Vein endothelial cell (primary cell): ENCODE measurements around the gene OR51T1. TPM values are rescaled to one million over a fixed set of nuclear protein-coding genes. Genes with fewer than 3 reads are reported as not detected.

Experiments used
- total RNA-seq: library from RNA; depleted of rRNA; stranded (reverse); fragments of >200 nt; gene quantifications from 2 replicates; pipeline ENCODE4 v1.2.3, GENCODE V29; 2012

Gene OR51T1, protein sequence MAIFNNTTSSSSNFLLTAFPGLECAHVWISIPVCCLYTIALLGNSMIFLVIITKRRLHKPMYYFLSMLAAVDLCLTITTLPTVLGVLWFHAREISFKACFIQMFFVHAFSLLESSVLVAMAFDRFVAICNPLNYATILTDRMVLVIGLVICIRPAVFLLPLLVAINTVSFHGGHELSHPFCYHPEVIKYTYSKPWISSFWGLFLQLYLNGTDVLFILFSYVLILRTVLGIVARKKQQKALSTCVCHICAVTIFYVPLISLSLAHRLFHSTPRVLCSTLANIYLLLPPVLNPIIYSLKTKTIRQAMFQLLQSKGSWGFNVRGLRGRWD
- not detected in 2 replicates for total RNA-seq

GRCh38 chr11:4881860-4882500 is at the start of gene OR51T1:
TSS of gene OR51T1 (plus strand) at chr11:4881900. CDS start at chr11:4881900, 0 bp downstream.

DNA sequence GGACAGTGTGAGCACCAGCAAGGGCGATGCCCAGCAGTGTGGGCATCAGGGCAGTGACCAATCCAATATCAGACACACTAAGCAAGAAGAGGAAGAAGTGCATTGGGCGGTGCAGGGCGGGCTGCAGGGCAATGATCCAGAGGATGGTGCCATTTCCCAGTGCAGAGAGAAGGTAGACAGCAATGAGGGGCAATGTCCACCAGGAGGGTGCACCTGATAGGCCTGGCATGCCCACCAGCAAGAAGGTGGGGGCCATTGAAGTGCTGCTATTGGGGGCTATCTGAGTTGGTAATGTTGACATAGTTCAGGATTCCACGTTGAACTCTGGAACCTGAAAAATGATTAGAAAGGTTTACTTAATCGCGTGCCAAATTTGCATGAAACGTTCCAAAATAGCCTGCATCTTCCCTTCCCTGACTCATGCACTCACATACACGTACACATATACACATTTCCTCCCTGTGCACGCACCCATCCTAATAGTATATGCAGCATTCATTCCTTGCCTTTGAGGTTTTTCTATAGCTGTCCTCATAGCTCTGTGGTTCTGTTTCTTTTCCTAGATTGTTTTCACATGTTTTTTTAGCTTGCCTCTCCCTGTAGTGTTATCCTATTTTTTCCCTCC is 32.7 kb upstream of the OR51T1 start, which contains the start of gene OR51S1:
OR51S1 (minus strand) TSS at position 301 of the 625 bp plus-strand sequence; CDS start at position 301, 0 bp downstream.

DNA sequence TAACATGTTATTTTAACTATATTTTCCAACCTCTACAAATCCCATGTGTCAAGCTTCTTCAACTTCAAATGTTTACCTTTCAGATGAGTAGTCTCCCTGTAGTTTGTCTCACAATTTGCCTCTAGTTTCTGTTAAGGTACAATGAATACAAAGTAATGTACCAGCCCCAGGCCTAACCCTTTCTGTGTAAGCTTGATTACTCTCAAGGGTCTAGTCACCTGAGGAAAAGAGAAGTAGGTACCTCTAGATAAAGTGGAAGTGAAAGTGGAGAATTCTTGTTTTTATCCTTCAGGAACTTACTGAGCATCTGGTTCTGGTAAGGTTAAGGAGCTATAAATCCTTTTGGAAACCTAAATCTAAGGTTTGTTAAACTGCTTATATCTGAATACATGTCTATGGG is 21.8 kb downstream of the OR51T1 start, which contains the start of gene OR51A7:
OR51A7 (plus strand) TSS at position 300 of the 400 bp plus-strand sequence. CDS start 3,587 bp downstream, outside the sequence.

DNA sequence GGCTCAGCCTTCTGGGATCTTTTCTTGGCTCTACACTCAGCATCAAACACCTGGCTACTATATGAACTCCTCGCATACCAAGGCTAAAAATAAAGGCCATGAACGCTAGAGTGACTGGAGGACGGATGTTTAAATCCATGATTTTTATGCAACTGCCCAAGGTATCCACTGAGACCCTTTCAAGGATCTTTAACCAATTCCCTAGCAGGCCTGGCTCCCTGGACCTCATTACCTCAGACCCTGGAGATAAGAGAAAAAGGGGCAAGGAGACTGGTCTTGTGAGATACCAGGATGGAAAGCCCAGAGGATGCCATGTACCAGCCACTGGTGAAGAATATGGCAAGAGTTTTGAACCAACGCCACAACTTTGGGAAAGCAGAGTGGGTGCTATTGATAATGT is 37.5 kb downstream of the OR51T1 start, which contains the start of gene OR51G2:
OR51G2 (minus strand) TSS at position 101 of the 400 bp plus-strand sequence. CDS start 3,687 bp downstream, outside the sequence.

GRCh38 chr11:4924239-4924638 is 42.5 kb downstream of the OR51T1 start, which contains the start of gene OR51G1:
TSS of gene OR51G1 (minus strand) at chr11:4924339. CDS start at chr11:4924339, 0 bp downstream.

Other genes with a start within 250 kb of the OR51T1 start
- gene OR51D1, start 244.4 kb upstream of the OR51T1 start, total RNA-seq: not detected in 2 replicates
- gene OR51E1, start 237.9 kb upstream of the OR51T1 start, total RNA-seq: not detected in 2 replicates
- not detected in 2 replicates for gene OR51E2, start 184.0 kb upstream of the OR51T1 start, total RNA-seq
- not detected in 2 replicates for gene MMP26, start 177.1 kb upstream of the OR51T1 start, total RNA-seq
- gene OR51F1, start 112.0 kb upstream of the OR51T1 start, total RNA-seq: not detected in 2 replicates
- gene OR52R1, start 77.5 kb upstream of the OR51T1 start, total RNA-seq: not detected in 2 replicates
- not detected in 2 replicates for gene OR51F2, start 60.6 kb upstream of the OR51T1 start, total RNA-seq
- not detected in 2 replicates for gene OR51S1, start 32.7 kb upstream of the OR51T1 start, total RNA-seq
- gene OR51A7, start 21.9 kb downstream of the OR51T1 start, total RNA-seq: not detected in 2 replicates
- not detected in 2 replicates for gene OR51G2, start 37.5 kb downstream of the OR51T1 start, total RNA-seq
- not detected in 2 replicates for gene OR51G1, start 42.4 kb downstream of the OR51T1 start, total RNA-seq
- gene OR51A4, start 65.7 kb downstream of the OR51T1 start, total RNA-seq: not detected in 2 replicates
- gene OR51A2, start 73.8 kb downstream of the OR51T1 start, total RNA-seq: not detected in 2 replicates
- gene OR51L1, start 113.0 kb downstream of the OR51T1 start, total RNA-seq: not detected in 2 replicates
- not detected in 2 replicates for gene OR52J3, start 164.6 kb downstream of the OR51T1 start, total RNA-seq
- gene OR52E2, start 177.7 kb downstream of the OR51T1 start, total RNA-seq: not detected in 2 replicates
- not detected in 2 replicates for gene OR52E1, start 187.7 kb downstream of the OR51T1 start, total RNA-seq